ENCODE measurements around the gene FAM78A.

The FAM78A gene

GRCh38 chr9:131308452-131308851, 32.1 kb upstream of the FAM78A start:
- FAIRE-seq (no peak), DNase-seq (ENCODE audit: insufficient read length, low spot score) (no peak)
- TF ChIP-seq POLR2A (IDR thresholded peaks at IDR 0.05; ENCODE audit: low read depth, low read length): no peak

- FAIRE-seq (no peak), DNase-seq (ENCODE audit: insufficient read length, low spot score) (no peak)
- TF ChIP-seq POLR2A (IDR thresholded peaks at IDR 0.05; ENCODE audit: low read depth, low read length): no peak
Measured at GRCh38 chr9:131307974-131308373, 31.7 kb upstream of the FAM78A start.

- FAIRE-seq (no peak), DNase-seq (ENCODE audit: insufficient read length, low spot score) (no peak)
- no peak for TF ChIP-seq POLR2A (IDR thresholded peaks at IDR 0.05; ENCODE audit: low read depth, low read length)
Measured at GRCh38 chr9:131306397-131307004, 30.2 kb upstream of the FAM78A start.

GRCh38 chr9:131304676-131305355, 28.5 kb upstream of the FAM78A start:
- DNase-seq (ENCODE audit: insufficient read length, low spot score): no peak
- TF ChIP-seq POLR2A (IDR thresholded peaks at IDR 0.05; ENCODE audit: low read depth, low read length): no peak
- no peak for FAIRE-seq

DNA sequence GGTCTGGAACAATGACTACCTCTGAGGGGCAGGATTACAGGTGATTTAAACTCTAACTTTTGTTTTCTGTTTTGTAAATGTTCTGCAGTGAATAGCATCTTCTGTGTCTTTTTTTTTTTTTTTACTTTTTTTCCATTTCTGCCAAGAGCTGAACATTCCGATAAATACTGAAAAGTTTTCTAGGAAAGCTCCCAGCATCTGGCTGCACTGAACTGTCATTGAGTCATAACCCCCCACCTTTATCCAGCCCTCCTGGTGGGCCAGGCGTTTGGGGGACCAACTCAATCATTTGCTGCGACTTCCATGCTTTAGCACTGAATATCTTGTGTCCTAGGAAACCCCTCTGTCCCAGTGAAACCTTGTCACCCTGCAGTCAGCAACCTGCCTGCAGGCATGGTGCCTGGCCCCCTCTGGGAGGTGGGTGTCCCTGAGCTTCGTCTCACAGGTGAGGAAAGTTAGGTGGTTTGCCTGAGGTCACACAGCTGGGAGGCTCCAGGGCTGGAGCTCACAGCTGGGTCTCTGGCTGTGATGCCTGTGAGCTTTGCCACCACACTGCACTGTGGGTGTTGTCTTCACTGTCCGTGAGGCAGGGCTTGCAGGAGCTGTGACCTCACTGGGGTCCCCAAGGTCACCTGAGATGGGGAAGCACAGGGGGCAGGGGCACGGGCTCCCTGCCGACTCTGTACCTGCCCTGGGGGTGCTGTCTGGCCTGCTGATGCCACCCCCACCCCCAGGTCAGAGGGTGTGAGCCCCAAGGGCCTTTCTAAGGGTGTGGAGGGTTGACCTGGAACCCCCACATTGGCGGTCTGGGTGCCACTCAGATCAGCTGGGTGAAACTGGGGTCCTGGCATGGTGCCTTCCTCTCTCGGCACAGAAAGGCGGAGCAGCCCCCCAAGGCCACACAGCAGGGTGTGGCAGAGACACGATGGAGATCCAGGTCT, 27.3 kb upstream of the FAM78A start:
- DNase-seq (ENCODE audit: insufficient read length, low spot score): no peak
- no peak for TF ChIP-seq POLR2A (IDR thresholded peaks at IDR 0.05; ENCODE audit: low read depth, low read length)
- FAIRE-seq: no peak

GRCh38 chr9:131302244-131303075, 26.1 kb upstream of the FAM78A start:
- no peak for FAIRE-seq
- no peak for TF ChIP-seq POLR2A (IDR thresholded peaks at IDR 0.05; ENCODE audit: low read depth, low read length)
- no peak for DNase-seq (ENCODE audit: insufficient read length, low spot score)

- FAIRE-seq (no peak), DNase-seq (ENCODE audit: insufficient read length, low spot score) (no peak)
- no peak for TF ChIP-seq POLR2A (IDR thresholded peaks at IDR 0.05; ENCODE audit: low read depth, low read length)
Measured at GRCh38 chr9:131300444-131300843, 24.1 kb upstream of the FAM78A start.

- no peak for TF ChIP-seq POLR2A (IDR thresholded peaks at IDR 0.05; ENCODE audit: low read depth, low read length)
- FAIRE-seq (no peak), DNase-seq (ENCODE audit: insufficient read length, low spot score) (no peak)
Measured at GRCh38 chr9:131299961-131300347, 23.6 kb upstream of the FAM78A start.

- no peak for TF ChIP-seq POLR2A (IDR thresholded peaks at IDR 0.05; ENCODE audit: low read depth, low read length)
- DNase-seq (ENCODE audit: insufficient read length, low spot score): no peak
- no peak for FAIRE-seq
Measured at GRCh38 chr9:131299346-131299960, 23.1 kb upstream of the FAM78A start.

- no peak for TF ChIP-seq POLR2A (IDR thresholded peaks at IDR 0.05; ENCODE audit: low read depth, low read length)
- FAIRE-seq (no peak), DNase-seq (ENCODE audit: insufficient read length, low spot score) (no peak)
Measured at GRCh38 chr9:131298816-131299215, 22.5 kb upstream of the FAM78A start.

- no peak for TF ChIP-seq POLR2A (IDR thresholded peaks at IDR 0.05; ENCODE audit: low read depth, low read length)
- no peak for FAIRE-seq
- no peak for DNase-seq (ENCODE audit: insufficient read length, low spot score)
Measured at GRCh38 chr9:131298341-131298740, 22.0 kb upstream of the FAM78A start.

DNA sequence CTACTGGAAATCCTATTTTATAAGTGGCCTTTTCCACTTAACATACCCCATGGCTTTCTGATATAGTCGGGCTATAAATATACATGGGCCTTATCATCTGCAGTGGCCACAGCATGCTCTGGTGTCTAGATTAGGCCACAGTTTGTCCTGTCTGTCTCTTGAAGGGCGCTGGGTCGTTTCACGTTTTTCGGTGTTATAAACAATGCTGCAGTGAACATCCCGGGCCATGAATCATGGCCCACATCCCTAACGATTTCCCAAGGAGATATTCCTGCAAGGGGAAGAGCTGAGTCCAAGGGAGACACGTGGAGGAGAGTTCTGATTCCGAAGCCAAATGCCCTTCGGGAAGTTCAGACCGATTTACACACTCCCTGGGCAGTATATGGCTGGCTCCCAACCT, 21.6 kb upstream of the FAM78A start:
- no peak for DNase-seq (ENCODE audit: insufficient read length, low spot score)
- FAIRE-seq: no peak
- no peak for TF ChIP-seq POLR2A (IDR thresholded peaks at IDR 0.05; ENCODE audit: low read depth, low read length)

DNA sequence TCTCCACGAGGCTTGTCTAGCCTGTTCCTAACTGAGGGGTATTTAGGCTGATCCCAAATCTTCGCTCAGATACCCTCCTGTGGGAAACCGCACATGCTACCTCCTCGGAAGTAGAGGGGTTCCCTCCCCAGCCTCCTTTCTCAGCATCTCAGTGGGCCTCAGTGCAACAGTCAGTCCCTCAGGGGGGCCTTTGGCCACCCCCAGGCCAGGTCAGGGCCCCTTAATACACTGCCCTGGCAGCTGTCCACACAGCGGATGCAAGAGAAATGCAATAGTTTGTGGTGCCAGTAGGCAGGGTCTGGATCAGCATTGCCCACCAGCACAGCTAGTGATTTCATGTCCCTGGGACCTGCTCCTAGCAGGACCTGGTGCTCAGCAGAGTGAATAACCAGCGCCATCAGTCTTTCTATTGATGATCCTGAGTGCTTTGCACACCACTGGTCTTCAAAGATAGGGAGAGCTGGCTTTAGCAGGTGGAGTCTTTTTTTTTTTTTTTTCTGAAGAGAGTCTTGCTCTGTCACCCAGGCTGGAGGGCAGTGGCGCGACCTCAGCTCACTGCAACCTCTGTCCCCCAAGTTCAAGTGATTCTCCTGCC, 20.7 kb upstream of the FAM78A start:
- TF ChIP-seq POLR2A (IDR thresholded peaks at IDR 0.05; ENCODE audit: low read depth, low read length): no peak
- DNase-seq (ENCODE audit: insufficient read length, low spot score) (no peak), FAIRE-seq (no peak)

Measured in H54 (cell line).